GM21528 (cell line): ENCODE measurements around the gene STIM2.

ENCODE experiments used
- ATAC-seq: cut with Tn5 transposase; IDR thresholded peaks from one replicate; pipeline ENCODE4 v1.9.1; 2021; ENCODE audit warnings: mild to moderate bottlenecking, moderate library complexity; ENCODE audit not compliant: unreplicated experiment, low FRiP score

The STIM2 gene

GRCh38 chr4:26866781-26867180 lies 6.1 kb downstream of the STIM2 start:
- ATAC-seq = no peak

GRCh38 chr4:26867914-26868684 lies 7.5 kb downstream of the STIM2 start:
- ATAC-seq = no peak

- no peak for ATAC-seq
These were observed 10.1 kb downstream of the STIM2 start for GRCh38 chr4:26870576-26871262.

GRCh38 chr4:26871611-26872010 lies 11.0 kb downstream of the STIM2 start:
- ATAC-seq = no peak

- ATAC-seq = peak; percentile 70
These were observed 12.9 kb downstream of the STIM2 start for GRCh38 chr4:26873391-26874026.

- no peak for ATAC-seq
These were observed 13.5 kb downstream of the STIM2 start for GRCh38 chr4:26874110-26874509.

GRCh38 chr4:26877406-26877805 lies 16.8 kb downstream of the STIM2 start:
- ATAC-seq = no peak

- ATAC-seq = no peak
These were observed 17.3 kb downstream of the STIM2 start for GRCh38 chr4:26877961-26878360.

GRCh38 chr4:26878794-26879391 lies 18.3 kb downstream of the STIM2 start:
- ATAC-seq = no peak

GRCh38 chr4:26879805-26880204 lies 19.2 kb downstream of the STIM2 start:
- no peak for ATAC-seq

- ATAC-seq = no peak
These were observed 23.4 kb downstream of the STIM2 start for GRCh38 chr4:26884026-26884425.

GRCh38 chr4:26884486-26884988 lies 23.9 kb downstream of the STIM2 start:
- ATAC-seq = peak; percentile 68

GRCh38 chr4:26885912-26886274 lies 25.3 kb downstream of the STIM2 start:
- ATAC-seq = peak; percentile 77

- no peak for ATAC-seq
These were observed 26.5 kb downstream of the STIM2 start for GRCh38 chr4:26887143-26887542.

GRCh38 chr4:26887809-26888208 lies 27.2 kb downstream of the STIM2 start:
- no peak for ATAC-seq

- no peak for ATAC-seq
These were observed 28.7 kb downstream of the STIM2 start for GRCh38 chr4:26889356-26889755.

GRCh38 chr4:26891054-26891453 lies 30.4 kb downstream of the STIM2 start:
- no peak for ATAC-seq

- no peak for ATAC-seq
These were observed 31.2 kb downstream of the STIM2 start for GRCh38 chr4:26891867-26892266.

- ATAC-seq = no peak
These were observed 32.0 kb downstream of the STIM2 start for GRCh38 chr4:26892480-26893150.

- no peak for ATAC-seq
These were observed 32.9 kb downstream of the STIM2 start for GRCh38 chr4:26893491-26893890.
